H1 (cell line): ENCODE results near the gene CDKL5. TPM values are rescaled to one million over a fixed set of nuclear protein-coding genes. Genes with fewer than 3 reads are reported as not detected.
A peak's percentile ranks its signal among the peaks of the same experiment; 100 is the strongest.

ENCODE experiments used
- CTCF ChIA-PET: fragments of 300-600 bp; sonication (Branson Sonifier 250); formaldehyde crosslinking; loops from one replicate; lab custom pipeline; 2021; ENCODE audit not compliant: partially characterized antibody; lab: Charles Lee
- POLR2A ChIA-PET: fragments of 300-600 bp; sonication (Branson Sonifier 250); formaldehyde crosslinking; loops from one replicate; lab custom pipeline; 2021; ENCODE audit warnings: inconsistent platforms; ENCODE audit not compliant: partially characterized antibody; lab: Charles Lee
- DNase-seq, 2 experiments: peaks; one replicate each; pipeline versions ENCODE4 v3.0.0 to v3.0.0-alpha.2; 2010 to 2022; ENCODE audit warnings: low spot score in 2 of 2, low read depth in 1 of 2, mixed read lengths in 1 of 2
- FAIRE-seq: peaks from 2 replicates; lab custom pipeline; 2011; peaks lifted over from hg19 to GRCh38; lab: Jason Lieb, UNC
- H2AFZ ChIP-seq: 2 replicates; pipeline ENCODE4 v1.8.1; 2012; ENCODE audit warnings: low read length, inconsistent platforms
- H2AK5ac ChIP-seq: 2 replicates; pipeline ENCODE4 v1.6.1; 2013; ENCODE audit warnings: low read depth, low read length
- H2BK120ac ChIP-seq: replicated peaks from 2 replicates; pipeline ENCODE3; 2013; ENCODE audit warnings: low read depth, low read length, inconsistent platforms
- H2BK12ac ChIP-seq: 2 replicates; pipeline ENCODE4 v1.6.1; 2013; ENCODE audit warnings: low read depth, low read length
- H2BK15ac ChIP-seq: 2 replicates; pipeline ENCODE4 v1.6.1; 2013; ENCODE audit warnings: low read length
- H2BK20ac ChIP-seq: 2 replicates; pipeline ENCODE4 v1.6.1; 2013; ENCODE audit warnings: low read length
- H2BK5ac ChIP-seq: 2 replicates; pipeline ENCODE4 v1.6.1; 2013; ENCODE audit warnings: low read depth, low read length
- H3K14ac ChIP-seq: 2 replicates; pipeline ENCODE4 v1.6.1; 2013; ENCODE audit warnings: inconsistent platforms; ENCODE audit not compliant: insufficient read length
- H3K18ac ChIP-seq: 2 replicates; pipeline ENCODE4 v1.6.1; 2013; ENCODE audit warnings: low read length; ENCODE audit errors: extremely low read depth
- H3K23ac ChIP-seq: 2 replicates; pipeline ENCODE4 v1.6.1; 2013; ENCODE audit warnings: inconsistent platforms; ENCODE audit not compliant: insufficient read length
- H3K23me2 ChIP-seq: 2 replicates; pipeline ENCODE4 v1.6.1; 2013; ENCODE audit warnings: low read depth, low read length
- H3K27ac ChIP-seq: 2 replicates; pipeline ENCODE4 v1.6.1; 2011; ENCODE audit warnings: low read depth, low read length, inconsistent platforms
- H3K27me3 ChIP-seq, 4 experiments: replicated peaks in 1 of 4; 1 replicate in 1 of 4; 2 replicates in 3 of 4; pipeline versions ENCODE4 v1.6.1 to v1.8.1; 2011 to 2013; ENCODE audit warnings: low read length in 3 of 4, mild to moderate bottlenecking in 3 of 4, inconsistent platforms in 2 of 4, mixed read lengths in 2 of 4, moderate library complexity in 1 of 4; ENCODE audit not compliant: control insufficient read depth in 3 of 4, insufficient read depth in 3 of 4; ENCODE audit errors: extremely low read depth in 1 of 4
- H3K36me3 ChIP-seq, 4 experiments: 2 replicates each; pipeline versions ENCODE4 v1.6.1 to v1.8.1; 2011 to 2013; ENCODE audit warnings: mild to moderate bottlenecking in 4 of 4, low read length in 3 of 4, moderate library complexity in 2 of 4, control low read depth in 1 of 4, inconsistent platforms in 1 of 4; ENCODE audit not compliant: insufficient read depth in 4 of 4, control insufficient read depth in 2 of 4
- H3K4ac ChIP-seq: replicated peaks from 2 replicates; pipeline ENCODE3; 2013; ENCODE audit warnings: low read length, low read depth, mixed read lengths, inconsistent platforms; ENCODE audit not compliant: insufficient read length
- H3K4me1 ChIP-seq, 4 experiments: replicated peaks in 1 of 4; 1 replicate in 1 of 4; 2 replicates in 3 of 4; pipeline versions ENCODE4 v1.6.1 to v1.8.1; 2011 to 2013; ENCODE audit warnings: low read length in 3 of 4, inconsistent platforms in 2 of 4, mixed read lengths in 1 of 4; ENCODE audit not compliant: insufficient read depth in 4 of 4, control insufficient read depth in 3 of 4
- H3K4me2 ChIP-seq, 2 experiments: 2 replicates each; pipeline versions ENCODE4 v1.6.1 to v1.8.1; 2011 to 2013; ENCODE audit warnings: low read depth in 2 of 2, low read length in 2 of 2, control low read depth in 1 of 2, inconsistent platforms in 1 of 2, mild to moderate bottlenecking in 1 of 2; ENCODE audit not compliant: insufficient read depth in 1 of 2
- H3K4me3 ChIP-seq, 4 experiments: fragments of 200-600, 300-600 bp in 1 of 4; sonication (generic), shearing (Covaris generic), sonication (Bioruptor Twin) in 1 of 4; 2 replicates each; pipeline versions ENCODE4 v1.5.1 to v1.8.1; 2011 to 2016; ENCODE audit warnings: low read length in 4 of 4, low read depth in 3 of 4, control low read depth in 2 of 4, inconsistent platforms in 2 of 4, mild to moderate bottlenecking in 2 of 4, mixed read lengths in 1 of 4, moderate library complexity in 1 of 4; ENCODE audit not compliant: insufficient read depth in 2 of 4; ENCODE audit errors: extremely low read depth in 1 of 4
- H3K56ac ChIP-seq: replicated peaks from 2 replicates; pipeline ENCODE3; 2013; ENCODE audit warnings: low read depth, mild to moderate bottlenecking, mixed read lengths, low read length, inconsistent platforms; ENCODE audit not compliant: insufficient read length
- H3K79me1 ChIP-seq: 2 replicates; pipeline ENCODE4 v1.6.1; 2013; ENCODE audit warnings: low read depth, low read length, control low read depth
- H3K79me2 ChIP-seq, 2 experiments: 2 replicates each; pipeline versions ENCODE4 v1.6.1 to v1.8.1; 2012 to 2013; ENCODE audit warnings: low read length in 2 of 2, mild to moderate bottlenecking in 2 of 2, inconsistent platforms in 1 of 2; ENCODE audit not compliant: insufficient read depth in 2 of 2, control insufficient read depth in 1 of 2
- H3K9ac ChIP-seq, 4 experiments: replicated peaks in 1 of 4; 1 replicate in 1 of 4; 2 replicates in 3 of 4; pipeline versions ENCODE4 v1.6.1 to v1.8.1; 2011 to 2013; ENCODE audit warnings: low read depth in 3 of 4, low read length in 3 of 4, control low read depth in 2 of 4, mild to moderate bottlenecking in 2 of 4, moderate library complexity in 2 of 4, inconsistent platforms in 1 of 4; ENCODE audit errors: extremely low read depth in 1 of 4
- H3K9me3 ChIP-seq, 2 experiments: 2 replicates each; pipeline versions ENCODE4 v1.6.1 to v1.8.1; 2012 to 2013; ENCODE audit warnings: mild to moderate bottlenecking in 2 of 2, moderate library complexity in 2 of 2, control low read depth in 1 of 2, inconsistent platforms in 1 of 2, low read depth in 1 of 2, low read length in 1 of 2, mixed read lengths in 1 of 2; ENCODE audit not compliant: insufficient read depth in 2 of 2
- H4K20me1 ChIP-seq, 2 experiments: replicated peaks in 1 of 2; 2 replicates each; pipeline versions ENCODE3 to v1.8.1; 2011 to 2013; ENCODE audit warnings: inconsistent platforms in 2 of 2, low read length in 2 of 2, mild to moderate bottlenecking in 1 of 2; ENCODE audit not compliant: insufficient read depth in 2 of 2, control insufficient read depth in 1 of 2
- H4K5ac ChIP-seq: 2 replicates; pipeline ENCODE4 v1.6.1; 2013; ENCODE audit warnings: low read length, low read depth, mixed read lengths, inconsistent platforms; ENCODE audit not compliant: insufficient read length
- H4K8ac ChIP-seq: 2 replicates; pipeline ENCODE4 v1.8.0; 2013; ENCODE audit warnings: mild to moderate bottlenecking, moderate library complexity, low read length, inconsistent platforms; ENCODE audit not compliant: insufficient read depth; ENCODE audit errors: extremely low read depth
- H4K91ac ChIP-seq: replicated peaks from 2 replicates; pipeline ENCODE3; 2013; ENCODE audit warnings: low read length, mixed read lengths, inconsistent platforms; ENCODE audit not compliant: insufficient read length
- KDM1A ChIP-seq: fragments of 200-600, 300-600 bp; sonication (generic); IDR thresholded peaks from 2 replicates; pipeline ENCODE4 v1.7.1; 2016; ENCODE audit warnings: mild to moderate bottlenecking, low read length, borderline replicate concordance
- TAF1 ChIP-seq: IDR thresholded peaks from 2 replicates; pipeline ENCODE4 v1.6.1; 2011; ENCODE audit warnings: mild to moderate bottlenecking, low read depth, low read length
- WGBS, 2 experiments: shearing (Covaris generic) in 1 of 2; methylation state at CpG; one replicate each; pipeline versions ENCODE4 v1.1.6 to v1.1.7; 2013 to 2015; ENCODE audit warnings: low lambda C conversion rate in 2 of 2, mixed read lengths in 2 of 2, inconsistent platforms in 1 of 2, low coverage in 1 of 2, missing lambda C conversion rate in 1 of 2; ENCODE audit not compliant: insufficient replicate concordance in 2 of 2, insufficient coverage in 1 of 2, insufficient read length in 1 of 2; ENCODE audit errors: extremely low coverage in 1 of 2, missing lambda C conversion rate in 1 of 2; 5-methylcytosine and 5-hydroxymethylcytosine counted together
- polyA plus RNA-seq, 7 experiments: library from polyadenylated mRNA; depleted of rRNA in 3 of 7; stranded (reverse) in 5 of 7; unstranded in 2 of 7; fragments of >200 nt in 5 of 7; fragments of 200-250 nt in 2 of 7; gene quantifications; 1 replicate in 5 of 7; 2 replicates in 1 of 7; 4 replicates in 1 of 7; pipeline versions ENCODE4 v1.2.1 to v1.2.3, GENCODE V29; 2011 to 2013; ENCODE audit warnings: missing spikeins in 2 of 7, mixed read lengths in 2 of 7
- total RNA-seq: library from RNA; stranded (reverse); fragmentation: NEBNext Ultra II Directional; extraction: Animal tissue kit (Norgen Biotek cat#: 25700); gene quantifications from 2 replicates; pipeline ENCODE4 v1.2.1, GENCODE V29; 2021

The CDKL5 gene
- total and polyA plus RNA-seq, 2 of the 8 experiments (the other 6 are each of a cell fraction or from before 2014, with no cell fraction given), result 5.5 to 15.6 TPM

- Histone ChIP-seq H4K91ac (no peak overlapping the region), H2BK20ac (no peak overlapping the region), H2AK5ac (no peak overlapping the region), H3K36me3 (no peaks in the 10 kb centered on the region), H2BK12ac (no peak overlapping the region), H4K5ac (no peak overlapping the region), H3K4ac (no peak overlapping the region), H2BK5ac (no peak overlapping the region), H3K27ac (no peak overlapping the region), H3K4me2 (no peak overlapping the region), H4K20me1 (no peaks in the 10 kb centered on the region), H4K8ac (no peak overlapping the region)
- POLR2A ChIA-PET, result interaction anchor here (0.9 to 1.3 kb wide), 3 partner anchors 10 to 237 kb away, joined by 3 to 5 read pairs (median 3); no protein-coding TSS in a partner anchor
- TF ChIP-seq KDM1A (peak; percentile 83; the same call in 1 of the 2 replicates), TAF1 (no peak)
- TF ChIP-seq, all 59 proteins: peak for 1
- no peak overlapping the region for H3K4me3 ChIP-seq
- H3K4me1 ChIP-seq, result peaks cover 0 to 6% (median 3%) of the 10 kb centered on the region in 4 experiments; a peak in 6 of 7 replicates
- H3K27me3 ChIP-seq, result no peaks in the 10 kb centered on the region
- H3K79me1 ChIP-seq, result no peaks in the 10 kb centered on the region
- H3K56ac ChIP-seq, result no peak overlapping the region
- no peaks in the 10 kb centered on the region for H3K23me2 ChIP-seq
- no peak overlapping the region for H2BK120ac ChIP-seq
- FAIRE-seq, result no peak
- H3K18ac ChIP-seq, result no peak overlapping the region
- DNase-seq, result no peak
- no peak overlapping the region for H2AFZ ChIP-seq
- H3K9ac ChIP-seq, result no peak overlapping the region
- CTCF ChIA-PET, result no interaction called here
- no peak overlapping the region for H2BK15ac ChIP-seq
- no peak overlapping the region for H3K23ac ChIP-seq
- no peaks in the 10 kb centered on the region for H3K9me3 ChIP-seq
- no peak overlapping the region for H3K14ac ChIP-seq
- WGBS, 2 experiments, result 89% methylated on average over 6 of the region's 6 CpGs; no CpG with 5 or more reads in 1 of the 2 experiments
- no peaks in the 10 kb centered on the region for H3K79me2 ChIP-seq
These were observed 225.3 kb downstream of the CDKL5 start for GRCh38 chrX:18650662-18651061.
